Measurements from ENCODE around the gene GABPB1.

Gene GABPB1

GRCh38 chr15:50235794-50236193 is 119.2 kb downstream of the GABPB1 start:
- no peaks in the 10 kb centered on the region for H3K9me3 ChIP-seq (ENCODE audit: insufficient read depth, low read depth, low read length)
- H3K23ac ChIP-seq (ENCODE audit: low read length), result no peak overlapping the region
- no CpG with 5 or more reads among the region's 1 CpG for WGBS (ENCODE audit: extremely low coverage, insufficient coverage, insufficient read length)

GRCh38 chr15:50234764-50235163 is 120.2 kb downstream of the GABPB1 start:
- no peaks in the 10 kb centered on the region for H3K79me2 ChIP-seq (ENCODE audit: control insufficient read depth, insufficient read depth, low read length, poor library complexity)
- H2AK5ac ChIP-seq (ENCODE audit: low read length), result no peak overlapping the region
- H3K9ac ChIP-seq (ENCODE audit: low read length), result no peak overlapping the region
- H3K79me1 ChIP-seq (ENCODE audit: low read length), result no peaks in the 10 kb centered on the region
- H2BK12ac ChIP-seq (ENCODE audit: low read length), result no peak overlapping the region
- no peak overlapping the region for H4K8ac ChIP-seq (ENCODE audit: low read depth, low read length)
- H3K4me3 ChIP-seq (ENCODE audit: low read depth, low read length), result no peak overlapping the region
- H3K4me2 ChIP-seq (ENCODE audit: low read length), result no peak overlapping the region
- DNase-seq, result no peak
- no peak overlapping the region for H3K18ac ChIP-seq (ENCODE audit: low read length)
- H3K36me3 ChIP-seq (ENCODE audit: control insufficient read depth in 1 of 2, insufficient read depth in 2 of 2, low read length in 2 of 2), result no peaks in the 10 kb centered on the region
- H3K23ac ChIP-seq (ENCODE audit: low read length), result no peak overlapping the region
- H3K4me1 ChIP-seq (ENCODE audit: control insufficient read depth in 1 of 2, insufficient read depth in 2 of 2, low read length in 2 of 2), result no peaks in the 10 kb centered on the region
- no peak overlapping the region for H3K27ac ChIP-seq (ENCODE audit: low read depth, low read length)
- H3K14ac ChIP-seq (ENCODE audit: low read length), result no peak overlapping the region
- H2AFZ ChIP-seq (ENCODE audit: insufficient read depth, low read length, poor library complexity), result no peak overlapping the region
- no peak overlapping the region for H3K4ac ChIP-seq (ENCODE audit: low read depth, low read length)
- H4K12ac ChIP-seq (ENCODE audit: low read depth, low read length), result no peak overlapping the region
- no peaks in the 10 kb centered on the region for H3K27me3 ChIP-seq (ENCODE audit: insufficient read depth, low read length)
- H4K91ac ChIP-seq (ENCODE audit: low read depth, low read length), result no peak overlapping the region
- no CpG with 5 or more reads among the region's 2 CpGs for WGBS (ENCODE audit: extremely low coverage, insufficient coverage, insufficient read length)
- no peak overlapping the region for H2BK5ac ChIP-seq (ENCODE audit: low read depth, low read length, poor library complexity)
- H3K9me3 ChIP-seq (ENCODE audit: insufficient read depth, low read depth, low read length), result no peaks in the 10 kb centered on the region
- H2BK120ac ChIP-seq (ENCODE audit: insufficient read depth, low read length, poor library complexity), result no peak overlapping the region

More at GRCh38 chr15:50235794-50236193, 119.2 kb downstream of the GABPB1 start:
- no peaks in the 10 kb centered on the region for H3K4me1 ChIP-seq (ENCODE audit: control insufficient read depth in 1 of 2, insufficient read depth in 2 of 2, low read length in 2 of 2)
- no peak overlapping the region for H2AK5ac ChIP-seq (ENCODE audit: low read length)
- no peak for DNase-seq
- H3K4ac ChIP-seq (ENCODE audit: low read depth, low read length), result no peak overlapping the region
- H2BK120ac ChIP-seq (ENCODE audit: insufficient read depth, low read length, poor library complexity), result no peak overlapping the region
- H2AFZ ChIP-seq (ENCODE audit: insufficient read depth, low read length, poor library complexity), result no peak overlapping the region
- no peak overlapping the region for H3K27ac ChIP-seq (ENCODE audit: low read depth, low read length)
- no peaks in the 10 kb centered on the region for H3K79me2 ChIP-seq (ENCODE audit: control insufficient read depth, insufficient read depth, low read length, poor library complexity)
- no peaks in the 10 kb centered on the region for H3K79me1 ChIP-seq (ENCODE audit: low read length)
- H3K36me3 ChIP-seq (ENCODE audit: control insufficient read depth in 1 of 2, insufficient read depth in 2 of 2, low read length in 2 of 2), result no peaks in the 10 kb centered on the region
- H3K9ac ChIP-seq (ENCODE audit: low read length), result no peak overlapping the region
- H4K12ac ChIP-seq (ENCODE audit: low read depth, low read length), result no peak overlapping the region
- H3K4me2 ChIP-seq (ENCODE audit: low read length), result no peak overlapping the region
- no peak overlapping the region for H3K14ac ChIP-seq (ENCODE audit: low read length)
- no peak overlapping the region for H2BK12ac ChIP-seq (ENCODE audit: low read length)
- no peak overlapping the region for H4K8ac ChIP-seq (ENCODE audit: low read depth, low read length)
- H4K91ac ChIP-seq (ENCODE audit: low read depth, low read length), result no peak overlapping the region
- no peaks in the 10 kb centered on the region for H3K27me3 ChIP-seq (ENCODE audit: insufficient read depth, low read length)
- H3K4me3 ChIP-seq (ENCODE audit: low read depth, low read length), result no peak overlapping the region
- H2BK5ac ChIP-seq (ENCODE audit: low read depth, low read length, poor library complexity), result no peak overlapping the region
- no peak overlapping the region for H3K18ac ChIP-seq (ENCODE audit: low read length)

GRCh38 chr15:50233192-50233736 is 121.7 kb downstream of the GABPB1 start:
- no peak overlapping the region for H3K4me2 ChIP-seq (ENCODE audit: low read length)
- H3K4me1 ChIP-seq (ENCODE audit: control insufficient read depth in 1 of 2, insufficient read depth in 2 of 2, low read length in 2 of 2), result no peaks in the 10 kb centered on the region
- H3K27me3 ChIP-seq (ENCODE audit: insufficient read depth, low read length), result no peaks in the 10 kb centered on the region
- H4K8ac ChIP-seq (ENCODE audit: low read depth, low read length), result no peak overlapping the region
- H2BK120ac ChIP-seq (ENCODE audit: insufficient read depth, low read length, poor library complexity), result no peak overlapping the region
- no peak overlapping the region for H2AFZ ChIP-seq (ENCODE audit: insufficient read depth, low read length, poor library complexity)
- no peaks in the 10 kb centered on the region for H3K79me2 ChIP-seq (ENCODE audit: control insufficient read depth, insufficient read depth, low read length, poor library complexity)
- H3K14ac ChIP-seq (ENCODE audit: low read length), result no peak overlapping the region
- H2AK5ac ChIP-seq (ENCODE audit: low read length), result no peak overlapping the region
- no peak overlapping the region for H2BK12ac ChIP-seq (ENCODE audit: low read length)
- H3K36me3 ChIP-seq (ENCODE audit: control insufficient read depth in 1 of 2, insufficient read depth in 2 of 2, low read length in 2 of 2), result no peaks in the 10 kb centered on the region
- no peak overlapping the region for H3K27ac ChIP-seq (ENCODE audit: low read depth, low read length)
- H4K91ac ChIP-seq (ENCODE audit: low read depth, low read length), result no peak overlapping the region
- no peak for DNase-seq
- no peak overlapping the region for H3K9ac ChIP-seq (ENCODE audit: low read length)
- H2BK5ac ChIP-seq (ENCODE audit: low read depth, low read length, poor library complexity), result no peak overlapping the region
- no peak overlapping the region for H3K4ac ChIP-seq (ENCODE audit: low read depth, low read length)
- no peak overlapping the region for H3K18ac ChIP-seq (ENCODE audit: low read length)
- H4K12ac ChIP-seq (ENCODE audit: low read depth, low read length), result no peak overlapping the region
- no peak overlapping the region for H3K4me3 ChIP-seq (ENCODE audit: low read depth, low read length)
- no peaks in the 10 kb centered on the region for H3K79me1 ChIP-seq (ENCODE audit: low read length)
- H3K9me3 ChIP-seq (ENCODE audit: insufficient read depth, low read depth, low read length), result no peaks in the 10 kb centered on the region
- no peak overlapping the region for H3K23ac ChIP-seq (ENCODE audit: low read length)

GRCh38 chr15:50232791-50233190 is 122.2 kb downstream of the GABPB1 start:
- Histone ChIP-seq H3K14ac (ENCODE audit: low read length) (no peak overlapping the region), H2BK12ac (ENCODE audit: low read length) (no peak overlapping the region), H3K9me3 (ENCODE audit: insufficient read depth, low read depth, low read length) (no peaks in the 10 kb centered on the region), H2AFZ (ENCODE audit: insufficient read depth, low read length, poor library complexity) (no peak overlapping the region), H2BK5ac (ENCODE audit: low read depth, low read length, poor library complexity) (no peak overlapping the region), H3K4me2 (ENCODE audit: low read length) (no peak overlapping the region), H3K23ac (ENCODE audit: low read length) (no peak overlapping the region), H3K27ac (ENCODE audit: low read depth, low read length) (no peak overlapping the region), H3K9ac (ENCODE audit: low read length) (no peak overlapping the region), H3K27me3 (ENCODE audit: insufficient read depth, low read length) (no peaks in the 10 kb centered on the region), H3K79me1 (ENCODE audit: low read length) (no peaks in the 10 kb centered on the region), H3K4me1 (ENCODE audit: control insufficient read depth in 1 of 2, insufficient read depth in 2 of 2, low read length in 2 of 2) (no peaks in the 10 kb centered on the region), H3K36me3 (ENCODE audit: control insufficient read depth in 1 of 2, insufficient read depth in 2 of 2, low read length in 2 of 2) (no peaks in the 10 kb centered on the region), H3K79me2 (ENCODE audit: control insufficient read depth, insufficient read depth, low read length, poor library complexity) (no peaks in the 10 kb centered on the region), H2AK5ac (ENCODE audit: low read length) (no peak overlapping the region), H4K8ac (ENCODE audit: low read depth, low read length) (no peak overlapping the region), H3K4me3 (ENCODE audit: low read depth, low read length) (no peak overlapping the region), H4K12ac (ENCODE audit: low read depth, low read length) (no peak overlapping the region), H3K18ac (ENCODE audit: low read length) (no peak overlapping the region), H3K4ac (ENCODE audit: low read depth, low read length) (no peak overlapping the region), H4K91ac (ENCODE audit: low read depth, low read length) (no peak overlapping the region), H2BK120ac (ENCODE audit: insufficient read depth, low read length, poor library complexity) (no peak overlapping the region)
- DNase-seq, result no peak
- no CpG with 5 or more reads among the region's 2 CpGs for WGBS (ENCODE audit: extremely low coverage, insufficient coverage, insufficient read length)

Data from trophoblast cell (in vitro differentiated cells and primary cell).